HCT116 (cell line): ENCODE measurements around the gene INPP1.

ENCODE experiments used
- EZH2 ChIP-seq: fragments of 200-600 bp; sonication (generic); IDR thresholded peaks from 2 replicates; pipeline ENCODE4 v1.6.1; 2017; ENCODE audit warnings: antibody characterized with exemption, mixed run types
- JUND ChIP-seq: IDR thresholded peaks from 2 replicates; pipeline ENCODE4 v1.6.1; 2012
- YY1 ChIP-seq: IDR thresholded peaks from 2 replicates; pipeline ENCODE4 v1.6.1; 2011; ENCODE audit warnings: low read length, low read depth, moderate library complexity, mild to moderate bottlenecking; ENCODE audit not compliant: insufficient replicate concordance; ENCODE audit errors: extremely low read depth
- TF ChIP-seq, protein P1 (sequence below): IDR thresholded peaks from 2 replicates; pipeline ENCODE4 v1.6.1; 2012
- TF ChIP-seq, protein P2 (sequence below), 3 experiments: fragments of 200-600 bp in 1 of 3; sonication (generic) in 1 of 3; IDR thresholded peaks in 2 of 3; conservative IDR thresholded peaks in 1 of 3; 2 replicates each; pipeline ENCODE4 v1.5.1; 2012 to 2017; ENCODE audit warnings: low read depth in 2 of 3, low read length in 2 of 3, antibody characterized with exemption in 1 of 3, borderline replicate concordance in 1 of 3, control low read depth in 1 of 3, mild to moderate bottlenecking in 1 of 3, mixed read lengths in 1 of 3, mixed run types in 1 of 3, moderate library complexity in 1 of 3; ENCODE audit not compliant: insufficient read depth in 1 of 3
- TF ChIP-seq, protein P3 (sequence below): IDR thresholded peaks from 2 replicates; pipeline ENCODE4 v1.6.1; 2011; ENCODE audit warnings: mild to moderate bottlenecking, low read length, moderate library complexity; ENCODE audit not compliant: insufficient replicate concordance; ENCODE audit errors: extremely low read depth

DNA sequence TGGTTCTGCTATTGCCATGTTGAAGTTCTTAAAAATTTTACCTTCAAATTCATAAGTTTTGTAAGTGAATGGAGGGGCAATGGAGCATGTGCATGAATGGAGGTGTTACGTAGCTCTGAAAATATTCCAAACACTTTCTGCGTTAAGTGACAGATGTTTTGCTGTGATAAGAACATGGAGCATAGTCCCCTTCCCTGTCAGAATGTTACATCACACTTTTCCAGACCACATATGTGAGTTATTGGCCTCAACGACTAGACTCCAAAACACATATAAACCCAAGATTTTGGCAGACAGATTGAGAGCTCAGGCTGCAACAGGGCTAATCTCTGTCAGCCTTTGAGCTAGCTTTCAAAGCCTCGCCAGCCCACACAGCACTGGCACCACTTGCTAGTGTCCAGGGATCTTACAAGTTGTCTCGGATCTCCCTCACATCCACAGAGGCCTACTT, 37.6 kb downstream of the INPP1 start:
- TF ChIP-seq, protein P1, sequence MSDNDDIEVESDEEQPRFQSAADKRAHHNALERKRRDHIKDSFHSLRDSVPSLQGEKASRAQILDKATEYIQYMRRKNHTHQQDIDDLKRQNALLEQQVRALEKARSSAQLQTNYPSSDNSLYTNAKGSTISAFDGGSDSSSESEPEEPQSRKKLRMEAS = no peak
- TF ChIP-seq YY1 (no peak), EZH2 (no peak), JUND (no peak)
- TF ChIP-seq, protein P2, sequence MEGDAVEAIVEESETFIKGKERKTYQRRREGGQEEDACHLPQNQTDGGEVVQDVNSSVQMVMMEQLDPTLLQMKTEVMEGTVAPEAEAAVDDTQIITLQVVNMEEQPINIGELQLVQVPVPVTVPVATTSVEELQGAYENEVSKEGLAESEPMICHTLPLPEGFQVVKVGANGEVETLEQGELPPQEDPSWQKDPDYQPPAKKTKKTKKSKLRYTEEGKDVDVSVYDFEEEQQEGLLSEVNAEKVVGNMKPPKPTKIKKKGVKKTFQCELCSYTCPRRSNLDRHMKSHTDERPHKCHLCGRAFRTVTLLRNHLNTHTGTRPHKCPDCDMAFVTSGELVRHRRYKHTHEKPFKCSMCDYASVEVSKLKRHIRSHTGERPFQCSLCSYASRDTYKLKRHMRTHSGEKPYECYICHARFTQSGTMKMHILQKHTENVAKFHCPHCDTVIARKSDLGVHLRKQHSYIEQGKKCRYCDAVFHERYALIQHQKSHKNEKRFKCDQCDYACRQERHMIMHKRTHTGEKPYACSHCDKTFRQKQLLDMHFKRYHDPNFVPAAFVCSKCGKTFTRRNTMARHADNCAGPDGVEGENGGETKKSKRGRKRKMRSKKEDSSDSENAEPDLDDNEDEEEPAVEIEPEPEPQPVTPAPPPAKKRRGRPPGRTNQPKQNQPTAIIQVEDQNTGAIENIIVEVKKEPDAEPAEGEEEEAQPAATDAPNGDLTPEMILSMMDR (IDR thresholded peaks at IDR 0.05 in 2 of 3, conservative IDR thresholded peaks at IDR 0.05 in 1 of 3; ENCODE audit: borderline replicate concordance in 1 of 3, insufficient read depth in 1 of 3, low read depth in 2 of 3, low read length in 2 of 3) = no peak
- TF ChIP-seq, protein P3, sequence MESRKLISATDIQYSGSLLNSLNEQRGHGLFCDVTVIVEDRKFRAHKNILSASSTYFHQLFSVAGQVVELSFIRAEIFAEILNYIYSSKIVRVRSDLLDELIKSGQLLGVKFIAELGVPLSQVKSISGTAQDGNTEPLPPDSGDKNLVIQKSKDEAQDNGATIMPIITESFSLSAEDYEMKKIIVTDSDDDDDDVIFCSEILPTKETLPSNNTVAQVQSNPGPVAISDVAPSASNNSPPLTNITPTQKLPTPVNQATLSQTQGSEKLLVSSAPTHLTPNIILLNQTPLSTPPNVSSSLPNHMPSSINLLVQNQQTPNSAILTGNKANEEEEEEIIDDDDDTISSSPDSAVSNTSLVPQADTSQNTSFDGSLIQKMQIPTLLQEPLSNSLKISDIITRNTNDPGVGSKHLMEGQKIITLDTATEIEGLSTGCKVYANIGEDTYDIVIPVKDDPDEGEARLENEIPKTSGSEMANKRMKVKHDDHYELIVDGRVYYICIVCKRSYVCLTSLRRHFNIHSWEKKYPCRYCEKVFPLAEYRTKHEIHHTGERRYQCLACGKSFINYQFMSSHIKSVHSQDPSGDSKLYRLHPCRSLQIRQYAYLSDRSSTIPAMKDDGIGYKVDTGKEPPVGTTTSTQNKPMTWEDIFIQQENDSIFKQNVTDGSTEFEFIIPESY = no peak
